GM18502 (cell line): ENCODE data around the gene OTOP3.
"Not testable (repeated sequence)": the region's sequence is repeated elsewhere in the genome, so short reads cannot be mapped to it uniquely, and the experiment has no call there.

ENCODE experiments used
- ATAC-seq: cut with Tn5 transposase; IDR thresholded peaks from one replicate; pipeline ENCODE4 v1.9.1; 2021; ENCODE audit warnings: mild to moderate bottlenecking; ENCODE audit not compliant: unreplicated experiment, poor library complexity

OTOP3 gene, protein sequence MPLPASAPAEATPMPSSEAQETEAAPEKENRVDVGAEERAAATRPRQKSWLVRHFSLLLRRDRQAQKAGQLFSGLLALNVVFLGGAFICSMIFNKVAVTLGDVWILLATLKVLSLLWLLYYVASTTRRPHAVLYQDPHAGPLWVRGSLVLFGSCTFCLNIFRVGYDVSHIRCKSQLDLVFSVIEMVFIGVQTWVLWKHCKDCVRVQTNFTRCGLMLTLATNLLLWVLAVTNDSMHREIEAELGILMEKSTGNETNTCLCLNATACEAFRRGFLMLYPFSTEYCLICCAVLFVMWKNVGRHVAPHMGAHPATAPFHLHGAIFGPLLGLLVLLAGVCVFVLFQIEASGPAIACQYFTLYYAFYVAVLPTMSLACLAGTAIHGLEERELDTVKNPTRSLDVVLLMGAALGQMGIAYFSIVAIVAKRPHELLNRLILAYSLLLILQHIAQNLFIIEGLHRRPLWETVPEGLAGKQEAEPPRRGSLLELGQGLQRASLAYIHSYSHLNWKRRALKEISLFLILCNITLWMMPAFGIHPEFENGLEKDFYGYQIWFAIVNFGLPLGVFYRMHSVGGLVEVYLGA

DNA sequence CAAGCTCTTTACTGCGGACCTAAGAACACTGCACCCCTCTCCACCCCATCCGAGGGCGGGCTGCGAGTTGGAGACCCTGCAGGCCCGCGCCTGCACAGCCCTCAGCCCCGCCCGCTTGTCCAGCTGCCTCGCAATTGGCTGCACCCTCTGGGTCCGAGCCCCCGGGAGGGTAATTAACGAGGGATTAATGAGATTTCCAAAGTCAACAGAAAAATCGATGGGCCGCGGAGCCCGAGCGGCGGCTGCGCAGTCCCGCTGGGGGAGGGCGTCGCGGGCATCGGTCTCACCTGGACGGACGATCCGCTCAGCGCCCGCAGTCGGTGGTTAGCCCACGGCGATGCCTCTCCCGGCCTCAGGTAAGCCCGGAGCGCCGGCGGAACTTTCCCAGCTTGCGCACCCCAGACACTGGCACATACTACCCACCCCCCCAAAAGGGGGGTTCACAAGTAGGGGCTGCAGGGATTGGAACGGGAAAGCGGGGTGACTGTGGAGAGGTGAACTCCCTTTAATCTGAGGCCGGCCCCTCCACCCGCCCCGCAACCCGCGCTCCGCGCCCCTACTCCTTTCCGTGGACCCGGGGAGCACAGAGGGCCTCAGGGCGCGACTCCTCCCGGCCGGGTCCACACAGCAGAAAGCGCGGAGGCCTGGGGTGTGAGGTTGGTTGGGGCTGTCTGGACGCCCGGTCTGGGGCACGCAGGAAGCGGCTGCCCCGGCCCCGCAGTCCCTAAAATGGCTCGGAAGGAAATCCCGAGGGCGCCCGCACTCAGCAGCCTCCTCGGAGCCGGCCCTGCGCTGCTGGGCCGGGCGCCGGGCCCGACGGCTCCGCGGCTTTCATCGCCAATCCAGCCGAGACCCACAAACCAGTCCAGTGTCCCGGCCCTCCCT is at the start of gene OTOP3:
Gene OTOP3, plus strand, starts transcription at position 314 of the 885 bp plus-strand sequence. Its CDS starts 24 bp downstream, at position 338.
- no peak for ATAC-seq

DNA sequence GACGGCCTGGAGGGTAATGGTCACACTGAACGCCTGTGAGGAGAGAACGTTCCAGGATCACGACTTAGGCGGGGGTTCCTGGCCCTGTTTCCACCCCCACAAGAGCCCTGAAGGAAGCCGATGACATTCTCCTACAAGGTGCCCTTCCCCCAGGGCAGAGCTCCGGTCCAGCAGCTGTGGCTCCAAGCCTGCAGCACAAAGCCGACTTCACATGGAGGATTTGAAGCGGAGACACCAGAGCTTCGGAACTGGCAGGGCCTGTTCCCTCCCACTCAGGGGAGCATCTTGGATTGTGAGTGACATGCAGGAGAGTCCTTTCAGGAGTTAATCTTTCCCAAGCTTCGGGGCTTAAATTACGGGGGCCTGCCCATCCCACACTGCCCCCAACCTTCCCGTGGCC is 47.2 kb upstream of the OTOP3 start:
- no peak for ATAC-seq

DNA sequence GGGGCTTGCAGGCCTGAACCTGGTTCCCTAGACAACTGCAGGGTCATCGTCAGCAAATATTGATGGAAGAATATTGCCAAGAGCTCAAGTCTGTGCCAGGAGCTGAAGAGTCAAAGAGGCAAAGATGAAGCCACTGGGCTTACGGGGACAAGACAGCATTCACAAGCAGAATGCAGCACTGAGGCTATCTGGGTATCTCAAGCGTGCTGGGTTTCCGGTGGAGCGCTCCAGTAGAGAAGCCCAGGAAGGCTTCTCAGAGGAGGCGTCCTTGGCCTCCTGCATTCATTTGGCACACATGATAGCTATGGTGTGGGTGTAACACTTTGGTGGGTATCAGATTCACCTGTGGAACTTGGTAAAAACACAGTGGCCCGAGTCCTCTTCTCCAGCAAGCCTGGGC is 45.1 kb upstream of the OTOP3 start:
- ATAC-seq, result no peak

DNA sequence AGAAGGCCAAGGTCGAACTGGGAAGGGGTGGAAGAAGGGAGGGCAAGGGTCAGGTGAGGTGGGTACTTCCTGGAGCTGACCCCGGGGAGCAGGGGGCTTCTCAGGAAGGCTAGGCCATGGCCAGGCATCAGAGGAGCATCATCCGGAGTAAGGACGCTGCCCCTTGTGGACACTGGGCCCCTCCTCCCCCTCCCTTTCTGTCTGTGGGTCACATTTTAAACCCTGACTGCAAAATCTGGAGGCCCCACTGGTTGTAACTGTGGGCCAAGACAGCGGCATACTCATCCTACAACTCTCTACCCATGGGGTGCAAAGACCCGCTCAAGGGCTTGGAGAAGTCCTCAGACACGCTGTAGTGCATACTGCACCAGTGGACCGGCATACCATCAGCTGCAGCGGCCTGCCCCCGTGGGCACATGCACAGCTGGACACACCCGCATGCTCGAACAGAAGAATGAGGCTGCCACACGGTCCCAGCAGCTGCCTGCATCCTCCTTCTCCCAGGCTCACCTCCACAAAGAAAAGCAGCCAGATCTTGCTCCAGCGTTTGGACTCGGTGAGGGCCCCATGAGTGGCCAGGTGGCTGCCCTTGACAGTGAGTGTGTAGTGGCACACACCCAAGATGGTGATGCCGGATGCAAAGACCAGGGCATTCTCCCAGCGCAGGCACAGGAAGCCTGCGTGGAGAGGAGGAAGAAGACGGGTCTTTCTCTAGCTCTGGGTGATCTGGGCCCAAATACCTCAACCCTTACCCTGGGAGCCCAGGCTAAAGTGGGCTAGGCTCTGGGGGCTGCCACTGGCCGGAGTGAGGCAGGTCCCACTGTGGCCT is 43.5 kb upstream of the OTOP3 start:
- no peak for ATAC-seq

DNA sequence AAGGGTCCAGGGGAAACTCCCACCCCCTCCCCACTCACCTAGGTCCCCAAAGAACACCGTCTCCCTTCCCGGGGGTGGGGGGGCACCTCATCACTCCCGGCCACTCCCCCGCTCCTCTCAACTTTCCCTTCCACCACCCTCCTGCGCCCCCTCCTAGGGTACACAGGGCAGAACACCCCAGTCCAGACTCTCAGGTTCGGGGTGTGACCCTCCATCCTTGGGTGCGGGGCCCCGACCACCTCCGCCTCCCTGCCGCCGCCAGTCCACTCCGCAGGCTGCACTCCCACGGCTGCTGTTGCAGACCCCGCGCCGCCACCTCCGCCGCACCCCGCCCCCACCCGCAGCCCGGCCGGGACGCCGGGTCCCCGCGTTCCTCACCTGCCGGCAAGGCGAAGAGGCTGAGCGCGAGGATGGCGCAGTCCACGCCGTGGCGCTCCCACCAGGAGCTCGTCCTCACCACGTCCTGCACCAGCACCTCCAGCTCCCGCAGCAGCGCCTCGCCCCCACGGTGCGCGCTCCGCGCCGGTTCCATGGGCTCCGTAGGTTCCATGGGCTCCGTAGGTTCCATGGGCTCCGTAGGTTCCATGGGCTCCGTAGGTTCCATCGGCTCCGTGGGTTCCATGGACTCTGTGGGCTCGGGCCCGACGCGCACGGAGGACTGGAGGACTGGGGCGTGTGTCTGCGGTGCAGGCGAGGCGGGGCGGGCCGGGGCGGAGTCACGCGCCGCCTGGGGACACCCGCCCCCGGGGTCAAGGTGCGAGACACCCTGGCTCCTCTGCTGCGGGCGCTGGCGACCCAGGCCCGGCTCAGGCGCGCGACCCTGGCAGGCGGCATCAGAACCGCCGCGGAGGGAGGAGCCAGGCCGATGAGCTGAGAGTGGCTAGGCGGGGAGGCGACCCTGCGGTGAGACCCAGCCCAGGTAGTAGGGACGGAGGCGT is 42.5 kb upstream of the OTOP3 start, which contains the start of gene FADS6:
Gene FADS6, minus strand, starts transcription at position 660 of the 938 bp plus-strand sequence. Its CDS starts 38 bp downstream, at position 622.
- ATAC-seq, result no peak

DNA sequence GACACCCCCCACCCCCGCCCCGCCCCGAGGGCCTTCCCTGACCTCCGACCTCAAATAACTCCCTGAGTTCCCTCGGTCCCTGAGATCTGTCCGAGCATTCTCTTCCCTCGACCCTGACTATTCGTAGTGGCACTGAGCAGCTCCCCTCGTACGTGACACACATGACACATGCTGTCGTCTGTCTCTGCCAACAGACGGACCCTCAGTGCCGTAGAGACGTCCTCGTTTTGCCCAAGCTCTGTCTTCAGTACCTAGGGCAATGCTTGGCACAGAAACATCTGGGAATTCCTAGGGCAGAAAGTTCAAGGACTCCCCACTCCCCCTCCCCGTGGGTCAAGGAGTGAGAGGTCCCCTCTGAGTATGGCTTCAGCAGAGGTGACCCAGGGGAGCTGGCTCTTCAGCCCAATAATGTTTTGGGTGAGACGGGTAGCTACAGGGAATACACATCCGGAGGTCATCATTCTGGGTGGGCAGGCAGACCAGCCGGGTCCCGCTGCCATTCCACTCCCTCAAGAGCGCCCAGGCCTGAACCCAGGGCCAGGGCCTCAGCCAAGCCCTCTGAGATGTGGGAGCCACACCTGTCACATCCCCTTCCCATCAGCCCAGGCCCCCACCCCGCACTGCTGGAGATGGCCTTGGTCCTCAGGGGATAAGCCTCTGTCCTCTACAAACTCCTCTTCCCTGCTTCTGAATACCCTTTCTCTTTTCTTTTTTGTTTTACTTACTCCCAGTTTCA is 41.6 kb upstream of the OTOP3 start:
- ATAC-seq, result no peak

DNA sequence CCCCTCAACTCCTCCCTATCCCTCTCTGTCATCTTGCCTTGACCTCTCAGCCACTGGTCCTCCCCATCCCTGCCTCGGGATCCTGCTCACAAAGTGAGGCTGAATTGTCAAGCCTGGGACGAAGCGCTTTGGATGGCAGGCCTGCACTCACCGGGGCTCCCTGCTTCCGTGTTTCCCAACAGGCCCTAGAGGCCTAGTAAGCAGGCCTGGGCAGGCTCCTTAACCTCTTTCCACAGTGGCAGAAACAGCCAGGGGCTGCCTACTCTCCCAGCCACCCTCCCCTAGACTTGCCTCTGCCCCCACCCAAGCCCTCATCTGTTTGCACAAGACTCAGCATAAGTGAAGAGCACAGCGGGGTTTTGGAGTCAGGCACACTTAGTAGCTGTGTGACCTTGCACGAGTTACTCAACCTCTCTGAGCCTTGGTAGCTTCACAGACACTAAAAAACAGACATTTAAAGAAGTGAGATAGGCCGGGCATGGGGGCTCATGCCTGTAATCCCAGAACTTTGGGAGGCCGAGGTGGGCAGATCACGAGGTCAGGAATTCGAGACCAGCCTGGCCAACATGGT is 37.2 kb upstream of the OTOP3 start:
- no peak for ATAC-seq

DNA sequence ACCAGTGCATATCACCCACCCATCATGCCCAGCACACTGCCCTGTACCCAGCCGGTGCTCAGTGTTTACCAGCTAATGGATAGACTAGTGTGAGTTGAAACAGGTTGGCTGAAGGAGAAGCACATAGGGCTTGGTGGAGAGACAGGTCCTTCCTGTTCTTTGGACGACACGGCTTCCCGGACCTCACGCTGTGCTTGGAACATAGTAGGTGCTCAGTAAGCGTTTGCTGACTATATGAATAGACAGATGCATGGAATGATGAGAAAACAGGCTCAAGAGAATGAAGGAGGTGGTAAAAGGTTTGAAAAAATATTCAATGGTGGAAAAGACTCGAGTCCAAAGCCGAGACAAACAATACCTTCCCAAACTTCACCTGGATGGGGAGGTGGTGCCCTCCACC is 35.5 kb upstream of the OTOP3 start:
- no peak for ATAC-seq

DNA sequence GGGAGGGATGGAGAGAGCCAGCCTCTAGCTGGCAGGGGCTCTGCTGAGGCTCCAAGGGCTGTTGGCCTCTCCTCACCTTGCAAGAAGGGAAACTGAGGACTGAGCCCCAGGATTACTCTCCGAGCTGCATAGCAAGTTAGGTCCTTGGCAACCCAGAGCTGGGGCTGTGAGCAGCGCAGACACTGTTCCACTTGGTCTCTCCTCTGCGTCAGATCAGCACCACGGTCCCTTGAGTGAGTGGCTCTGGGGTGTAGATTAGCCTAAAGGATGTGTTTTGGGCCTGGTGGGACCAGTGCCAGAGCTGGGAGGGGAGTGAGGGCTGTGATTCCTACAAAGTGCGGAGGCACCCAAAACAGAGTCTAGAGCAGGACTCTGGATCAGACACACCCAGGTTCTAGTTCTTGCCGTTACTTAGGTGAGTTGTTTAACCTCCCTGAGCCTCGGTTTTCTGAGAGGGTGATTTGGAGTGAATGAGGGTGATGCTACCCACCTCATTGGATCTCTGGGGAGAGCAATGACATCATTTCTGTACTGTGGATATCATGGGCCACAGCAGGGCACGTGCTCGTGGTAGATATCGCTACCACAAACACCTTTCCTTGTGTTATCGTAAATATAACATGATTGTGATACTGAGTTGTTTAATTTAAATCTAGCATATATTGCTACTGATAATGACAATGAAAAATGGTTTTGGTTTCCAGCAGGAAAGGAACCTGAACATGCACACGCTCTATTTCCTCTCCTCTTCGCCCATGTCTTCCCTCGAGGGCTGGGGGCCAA is 34.2 kb upstream of the OTOP3 start:
- no peak for ATAC-seq

DNA sequence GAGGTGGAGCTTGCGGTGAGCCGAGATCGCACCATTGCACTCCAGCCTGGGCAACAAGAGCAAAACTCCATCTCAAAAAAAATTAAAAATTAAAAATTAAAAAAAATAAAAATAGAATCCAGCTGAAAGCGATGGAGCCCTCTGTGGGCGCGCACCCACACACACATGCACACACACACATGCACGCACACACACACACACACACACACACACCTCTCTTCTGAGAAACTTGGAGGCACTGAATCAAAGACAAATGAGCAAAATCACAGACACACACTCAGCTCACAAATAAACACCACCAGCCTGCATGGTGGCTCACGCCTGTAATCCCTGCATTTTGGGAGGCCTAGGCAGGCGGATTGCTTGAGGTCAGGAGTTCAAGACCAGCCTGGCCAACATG is 32.7 kb upstream of the OTOP3 start:
- ATAC-seq, result no peak

DNA sequence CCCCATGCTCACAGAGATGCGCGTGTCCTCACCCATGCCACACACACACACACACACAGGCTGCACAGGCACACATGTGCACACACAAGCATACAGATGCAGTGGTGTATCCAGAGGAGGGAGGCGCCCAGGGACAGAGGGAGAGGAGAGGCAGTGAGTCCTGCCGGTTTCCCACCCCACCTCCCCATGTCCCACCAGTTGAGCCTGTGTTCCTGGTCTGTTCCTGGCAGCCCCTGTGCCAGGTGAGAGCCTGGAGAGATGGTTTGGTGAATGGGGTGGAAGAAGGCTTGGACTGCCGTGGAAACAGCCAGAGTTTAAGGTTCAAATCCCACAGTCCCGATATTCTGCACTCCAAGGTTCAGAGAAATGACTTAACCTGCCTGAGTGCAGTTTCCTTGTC is 32.0 kb upstream of the OTOP3 start:
- no peak for ATAC-seq

DNA sequence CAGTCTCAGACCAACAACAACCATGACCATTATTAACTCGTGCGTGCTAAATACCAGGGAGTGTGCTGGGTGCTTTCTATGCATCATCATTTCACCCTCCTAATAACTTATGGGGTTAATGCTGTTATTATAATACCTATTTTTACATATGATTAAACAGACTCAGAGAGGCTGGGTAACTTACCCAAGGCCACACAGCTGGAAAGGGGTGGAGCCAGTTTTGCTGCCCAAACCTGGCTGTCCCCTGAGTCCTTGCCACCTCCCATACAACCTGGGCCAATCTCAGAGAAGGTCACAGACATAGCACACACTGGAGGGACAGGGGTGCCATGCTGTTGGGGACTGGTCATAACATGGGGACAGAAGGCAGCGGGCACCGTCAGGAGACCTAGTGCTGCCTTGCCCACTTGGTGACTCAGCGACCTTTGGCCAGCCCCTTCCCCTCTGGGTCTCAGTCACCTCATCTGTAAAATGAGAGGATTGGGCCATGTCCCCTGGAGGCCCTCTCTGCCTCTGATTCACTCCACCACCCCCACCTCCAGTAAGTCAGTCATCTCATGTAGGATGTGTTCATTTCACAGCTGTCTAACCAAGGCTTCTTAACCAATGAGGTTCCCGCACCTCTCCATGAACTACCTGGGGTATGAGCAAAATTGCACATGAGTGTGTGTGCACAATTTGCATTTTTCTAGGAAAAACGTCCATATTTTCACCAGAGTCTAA is 30.9 kb upstream of the OTOP3 start:
- no peak for ATAC-seq

DNA sequence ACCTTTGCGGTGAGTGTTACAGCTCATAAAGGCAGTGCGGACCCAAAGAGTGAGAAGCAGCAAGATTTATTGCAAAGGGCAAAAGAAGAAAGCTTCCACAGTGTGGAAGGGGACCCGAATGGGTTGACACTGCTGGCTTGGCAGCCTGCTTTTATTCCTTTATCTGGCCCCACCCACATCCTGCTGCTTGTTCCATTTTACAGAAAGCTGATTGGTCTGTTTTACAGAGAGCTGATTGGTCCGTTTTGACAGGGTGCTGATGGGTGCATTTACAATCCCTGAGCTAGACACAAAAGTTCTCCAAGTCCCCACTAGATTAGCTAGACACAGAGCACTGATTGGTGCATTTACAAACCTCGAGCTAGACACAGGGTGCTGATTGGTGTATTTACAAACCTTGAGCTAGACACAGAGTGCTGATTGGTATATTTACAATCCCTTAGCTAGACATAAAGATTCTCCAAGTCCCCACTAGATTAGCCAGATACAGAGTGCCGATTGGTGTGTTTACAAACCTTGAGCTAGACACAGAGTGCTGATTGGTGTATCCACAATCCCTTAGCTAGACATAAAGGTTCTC is 29.4 kb upstream of the OTOP3 start:
- ATAC-seq, result not testable (repeated sequence)

DNA sequence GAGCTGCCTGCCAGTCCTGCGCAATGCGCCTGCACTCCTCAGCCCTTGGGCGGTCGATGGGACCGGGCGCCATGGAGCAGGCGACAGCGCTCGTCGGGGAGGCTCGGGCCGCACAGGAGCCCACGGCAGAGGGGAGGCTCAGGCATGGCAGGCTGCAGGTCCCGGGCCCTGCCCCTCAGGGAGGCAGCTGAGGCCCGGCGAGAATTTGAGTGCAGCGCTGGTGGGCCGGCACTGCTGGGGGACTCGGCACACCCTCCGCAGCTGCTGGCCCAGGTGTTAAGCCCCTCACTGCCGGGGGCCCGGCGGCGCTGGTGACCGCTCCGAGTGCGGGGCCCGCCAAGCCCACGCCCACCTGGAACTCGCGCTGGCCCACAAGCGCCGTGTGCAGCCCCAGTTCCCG is 28.7 kb upstream of the OTOP3 start:
- no peak for ATAC-seq

DNA sequence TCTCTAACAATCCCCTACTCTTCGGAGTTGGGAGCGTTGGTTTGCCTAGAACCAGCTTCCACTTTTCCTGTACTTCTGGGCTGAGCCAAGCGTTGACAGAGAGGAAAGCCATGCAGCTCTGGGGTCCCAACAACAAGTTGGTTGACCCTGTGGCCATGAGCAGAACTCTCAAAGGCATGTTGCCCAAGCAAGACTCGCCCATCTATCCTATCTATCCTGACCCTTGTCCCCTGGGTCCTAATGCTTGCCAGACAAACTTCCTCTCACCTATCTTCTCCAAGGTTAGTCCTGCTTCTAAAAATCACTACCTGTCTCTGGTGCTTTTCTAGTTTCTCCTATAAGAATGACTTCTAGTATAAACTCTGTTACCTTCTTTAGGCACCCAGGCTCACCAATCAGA is 26.6 kb upstream of the OTOP3 start:
- not testable (repeated sequence) for ATAC-seq

DNA sequence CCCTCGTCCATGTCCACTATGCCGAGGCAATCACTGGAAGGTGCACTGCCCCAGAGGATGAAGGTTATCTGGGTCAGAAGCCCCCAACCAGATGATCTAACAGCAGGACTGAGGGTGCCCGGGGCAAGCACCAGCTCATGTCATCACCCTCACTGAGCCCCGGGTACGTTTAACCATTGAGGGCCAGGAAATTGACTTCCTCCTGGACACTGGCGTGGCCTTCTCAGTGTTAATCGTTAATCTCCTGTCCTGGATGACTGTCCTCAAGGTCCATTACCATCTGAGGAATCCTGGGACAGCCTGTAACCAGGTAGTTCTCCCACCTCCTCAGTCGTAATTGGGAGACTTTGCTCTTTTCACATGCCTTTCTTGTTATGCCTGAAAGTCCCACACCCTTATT is 24.3 kb upstream of the OTOP3 start:
- not testable (repeated sequence) for ATAC-seq
